Subcutaneous adipose tissue (tissue), 4 donors: ENCODE measurements around the gene SULT4A1. TPM values are rescaled to one million over a fixed set of nuclear protein-coding genes. Genes with fewer than 3 reads are reported as not detected.

Source experiments
- CTCF ChIP-seq: fragments of 450-650 bp; IDR thresholded peaks from one replicate; pipeline ENCODE4 v1.5.1; 2016; ENCODE audit warnings: low read depth, mild to moderate bottlenecking, control low read depth, antibody characterized with exemption, moderate library complexity
- total RNA-seq, 4 donors: library from RNA; depleted of rRNA; stranded (reverse); fragments of >200 nt; gene quantifications; one replicate each; pipeline ENCODE4 v1.1.0, GENCODE V29; 2016

SULT4A1 gene
- total RNA-seq, 4 donors from 2014 or later, result 0.98 TPM; not detected in 3

GRCh38 chr22:43847376-43848289 is 14.7 kb downstream of the SULT4A1 start:
- TF ChIP-seq CTCF, result no peak

- no peak for TF ChIP-seq CTCF
Observed at GRCh38 chr22:43846966-43847365, 15.3 kb downstream of the SULT4A1 start.

GRCh38 chr22:43845981-43846380 is 16.3 kb downstream of the SULT4A1 start:
- no peak for TF ChIP-seq CTCF

GRCh38 chr22:43844560-43845545 is 17.5 kb downstream of the SULT4A1 start:
- TF ChIP-seq CTCF, result no peak

GRCh38 chr22:43843783-43844530 is 18.4 kb downstream of the SULT4A1 start:
- no peak for TF ChIP-seq CTCF

GRCh38 chr22:43841742-43842141 is 20.6 kb downstream of the SULT4A1 start:
- TF ChIP-seq CTCF, result no peak
